NCI-H1694 treated with DMSO at 0.1 percent for 48 hours (cell line): ENCODE data around the gene FAM167B.
A peak's percentile ranks its signal among the peaks of the same experiment; 100 is the strongest.

Experiments used
- DNase-seq: peaks from one replicate; lab custom pipeline; 2025; lab: John Stamatoyannopoulos, UW

The FAM167B gene

GRCh38 chr1:32246888-32247273, at the start of gene FAM167B:
FAM167B (plus strand) TSS chr1:32247222; CDS start chr1:32247422, 200 bp downstream.
- DNase-seq, result no peak

DNA sequence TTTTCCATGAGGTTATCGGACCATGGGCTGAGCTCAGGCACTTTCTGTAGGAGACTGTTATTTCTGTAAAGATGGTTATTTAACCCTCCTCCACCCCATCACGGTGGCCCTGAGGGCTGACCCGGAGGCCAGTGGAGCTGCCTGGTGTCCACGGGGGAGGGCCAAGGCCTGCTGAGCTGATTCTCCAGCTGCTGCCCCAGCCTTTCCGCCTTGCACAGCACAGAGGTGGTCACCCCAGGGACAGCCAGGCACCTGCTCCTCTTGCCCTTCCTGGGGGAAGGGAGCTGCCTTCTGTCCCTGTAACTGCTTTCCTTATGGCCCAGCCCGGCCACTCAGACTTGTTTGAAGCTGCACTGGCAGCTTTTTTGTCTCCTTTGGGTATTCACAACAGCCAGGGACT, 49.2 kb upstream of the FAM167B start:
- DNase-seq, result no peak

DNA sequence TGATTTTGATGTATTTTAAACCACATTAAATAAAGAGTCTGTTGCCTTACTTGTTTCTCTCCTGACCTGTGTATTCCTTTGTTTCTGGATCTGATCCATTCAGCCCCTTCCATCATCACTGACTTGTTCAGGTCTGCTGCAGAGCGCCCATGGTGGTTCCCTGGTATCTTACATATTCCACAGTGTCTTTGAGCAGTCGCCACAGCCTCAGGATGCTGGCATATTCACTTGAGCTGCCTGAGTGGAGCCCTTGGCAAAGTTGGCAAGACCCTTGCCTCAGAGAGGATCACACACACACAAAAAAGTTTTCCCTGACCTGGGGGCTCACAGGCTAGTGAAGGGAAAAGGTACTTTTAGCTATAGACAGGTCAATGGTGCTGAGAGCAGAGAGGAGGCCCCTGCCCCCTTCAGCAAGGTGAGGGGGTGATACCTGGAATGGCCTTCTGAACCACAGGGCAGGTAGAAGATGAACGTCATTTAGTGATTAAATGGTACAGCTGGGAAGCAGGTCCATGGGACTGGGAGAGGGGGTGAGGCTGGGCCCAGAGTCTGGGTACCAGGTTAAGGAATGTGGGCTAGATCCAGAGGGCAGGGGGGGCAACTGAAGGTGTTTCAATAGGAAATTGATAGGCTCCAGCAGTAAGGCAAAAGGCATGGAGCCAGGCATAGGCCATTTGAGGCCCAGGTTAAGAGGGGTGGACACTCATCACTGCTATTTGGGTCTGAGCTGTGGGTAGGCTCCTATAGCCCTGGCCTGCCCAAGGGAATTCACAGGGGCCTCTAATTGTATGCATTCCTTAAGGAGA, 48.6 kb upstream of the FAM167B start:
- DNase-seq, result no peak

DNA sequence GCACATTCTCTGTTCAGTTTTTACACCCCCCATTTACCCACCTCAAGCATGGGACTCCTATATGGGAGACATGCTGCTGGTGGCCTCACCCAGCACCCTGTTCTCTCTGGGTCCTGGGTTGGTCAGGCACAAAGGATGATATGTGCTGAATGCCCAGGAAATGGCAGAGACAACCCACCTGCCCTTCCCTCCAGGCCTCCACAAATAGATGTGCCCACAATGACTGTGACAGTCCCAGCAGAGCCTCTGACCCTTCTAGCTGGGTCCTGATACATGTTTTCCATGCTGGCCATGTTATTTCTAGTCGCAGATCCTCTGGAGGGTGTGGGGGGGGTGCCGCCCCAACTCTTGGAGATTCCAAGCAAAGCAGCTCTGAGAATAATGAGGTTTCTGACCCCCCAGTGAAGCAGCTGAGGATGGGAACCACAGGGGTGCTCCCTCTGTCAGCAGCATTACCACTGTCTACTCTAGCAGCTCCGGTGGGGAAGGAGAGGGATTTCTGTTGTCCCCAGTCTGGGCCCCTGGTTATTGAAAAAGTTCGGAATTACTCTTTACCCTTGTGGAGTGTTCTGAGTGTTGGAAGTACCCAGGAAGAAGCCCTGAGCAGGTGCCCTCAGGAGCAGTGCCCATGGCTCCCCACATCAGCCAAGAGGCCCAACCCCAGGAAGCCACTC, 47.8 kb upstream of the FAM167B start:
- no peak for DNase-seq

DNA sequence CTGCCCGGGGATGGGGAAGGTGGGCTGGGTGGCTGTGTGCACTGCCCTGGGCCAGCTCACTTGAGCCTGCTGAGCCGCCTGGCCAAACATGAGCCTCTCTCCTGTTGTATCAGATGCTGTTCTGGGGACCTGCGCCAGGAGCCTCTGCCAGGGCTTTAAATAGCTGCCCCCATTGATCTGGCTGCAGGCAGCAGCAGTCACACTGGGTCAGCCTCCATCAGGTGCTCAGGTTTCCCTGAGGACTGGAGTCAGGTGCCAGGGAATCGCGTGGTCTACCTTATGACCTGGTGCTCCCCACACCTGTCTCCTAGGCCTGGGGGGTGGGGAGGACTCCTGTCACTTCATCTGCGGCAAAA, 47.3 kb upstream of the FAM167B start:
- DNase-seq, result no peak

DNA sequence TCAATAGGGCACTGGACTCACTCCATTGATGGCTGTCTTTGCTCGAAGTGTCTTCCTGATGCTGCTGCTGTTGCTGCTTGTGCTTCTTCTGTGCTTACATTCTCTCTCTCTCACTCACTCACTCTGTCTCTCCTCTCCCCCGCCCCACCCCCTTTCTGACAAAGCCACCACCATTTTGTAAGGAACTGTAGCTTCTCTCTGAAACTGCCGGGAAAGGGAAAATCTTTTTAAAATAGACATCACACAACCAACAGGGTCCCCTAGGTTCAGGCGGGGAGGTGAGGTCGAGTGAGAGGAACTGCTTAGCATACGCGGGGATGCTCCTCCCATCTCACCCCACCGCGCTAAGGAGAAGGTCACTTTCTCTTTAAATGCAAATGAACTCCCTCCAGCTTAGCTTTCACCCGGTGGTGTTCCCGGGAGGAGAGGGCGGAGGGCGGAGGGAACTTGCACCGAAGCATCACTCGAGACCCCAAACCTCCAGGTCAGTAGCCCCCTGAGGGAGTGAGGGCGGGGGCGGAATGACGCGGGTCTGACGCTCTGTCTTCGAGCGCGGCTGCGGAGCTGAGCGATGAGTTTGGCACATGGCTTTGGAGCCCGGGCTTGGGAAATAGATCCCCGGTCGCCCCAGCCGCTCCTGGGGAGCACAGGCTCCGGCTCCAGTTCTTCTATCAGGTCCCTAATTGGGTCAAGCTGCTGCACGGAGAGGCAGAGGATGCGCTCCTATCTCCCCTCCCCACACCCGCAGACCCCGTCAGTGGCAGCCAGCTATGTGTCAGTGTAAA, 46.6 kb upstream of the FAM167B start, which contains the start of gene CCDC28B:
TSS of gene CCDC28B (plus strand) at position 370 of the 785 bp plus-strand sequence. CDS start 1,341 bp downstream, outside the sequence.
- peak; percentile 42 for DNase-seq

DNA sequence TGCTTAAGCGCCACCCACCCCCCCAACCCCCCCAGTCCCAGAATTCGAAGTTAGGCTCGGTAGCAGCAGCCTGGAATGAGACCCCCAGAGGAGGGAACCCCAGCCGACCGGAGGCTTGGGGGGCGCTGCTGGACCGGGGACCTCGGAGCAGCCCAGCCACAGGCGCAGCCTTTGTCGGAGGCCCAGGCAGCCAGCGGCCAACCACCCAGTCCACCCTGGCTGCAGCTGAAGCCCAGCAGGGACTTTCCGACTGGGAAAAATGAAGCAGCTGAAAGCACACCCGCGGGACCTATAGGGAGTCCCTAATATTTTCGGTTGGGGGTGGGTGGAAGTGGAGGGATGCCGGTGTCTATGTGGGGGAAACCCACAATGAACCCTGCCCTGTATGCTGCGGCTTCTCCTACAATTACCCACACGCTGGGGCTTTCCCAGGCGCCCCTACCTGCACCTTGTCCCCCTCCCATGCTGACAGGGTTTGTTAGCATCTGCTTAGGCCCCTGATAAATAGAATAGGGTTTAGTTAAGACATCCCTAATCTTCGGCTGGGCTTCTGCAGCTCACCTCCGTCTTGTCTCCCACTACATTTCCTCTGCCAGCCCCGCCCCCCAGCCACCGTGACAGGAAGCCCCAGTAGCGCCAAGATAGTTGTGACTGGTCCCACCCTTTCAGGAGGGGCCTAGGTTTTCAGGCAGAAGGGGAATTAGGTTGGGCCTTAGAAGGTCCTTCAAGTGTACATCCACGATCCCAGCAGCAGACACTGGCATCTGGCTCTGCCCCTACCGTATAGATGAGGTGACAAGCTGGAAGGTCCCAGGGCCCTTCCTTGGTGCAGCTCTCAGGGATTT, 45.8 kb upstream of the FAM167B start:
- no peak for DNase-seq

DNA sequence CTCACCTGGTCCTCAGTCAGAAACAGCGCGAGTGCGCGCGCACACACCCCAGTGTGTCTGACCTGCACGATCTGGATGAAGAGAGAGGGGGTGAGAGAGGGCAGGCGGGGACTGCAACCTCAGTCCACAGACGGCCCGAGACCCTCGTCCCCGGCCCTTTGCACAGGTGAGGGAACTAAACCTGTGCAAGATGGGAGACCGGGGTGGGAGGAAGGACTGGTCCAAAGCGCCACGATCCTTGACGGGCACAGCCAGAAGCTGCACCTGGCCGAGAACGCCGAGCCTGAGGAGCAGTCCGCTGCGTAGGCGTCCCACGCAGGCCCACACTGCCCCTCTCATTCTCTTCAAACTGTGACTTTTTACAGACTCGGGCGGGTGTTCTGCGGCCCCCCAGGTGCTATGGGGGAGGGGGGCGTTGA, 42.1 kb upstream of the FAM167B start:
- DNase-seq, result no peak

- DNase-seq, result peak; percentile 49
Observed at GRCh38 chr1:32205401-32206370, 41.3 kb upstream of the FAM167B start, which contains the start of gene IQCC. IQCC (plus strand) TSS chr1:32205671; CDS start chr1:32205682, 11 bp downstream.

- DNase-seq, result no peak
Observed at GRCh38 chr1:32208469-32208868, 38.6 kb upstream of the FAM167B start.

DNA sequence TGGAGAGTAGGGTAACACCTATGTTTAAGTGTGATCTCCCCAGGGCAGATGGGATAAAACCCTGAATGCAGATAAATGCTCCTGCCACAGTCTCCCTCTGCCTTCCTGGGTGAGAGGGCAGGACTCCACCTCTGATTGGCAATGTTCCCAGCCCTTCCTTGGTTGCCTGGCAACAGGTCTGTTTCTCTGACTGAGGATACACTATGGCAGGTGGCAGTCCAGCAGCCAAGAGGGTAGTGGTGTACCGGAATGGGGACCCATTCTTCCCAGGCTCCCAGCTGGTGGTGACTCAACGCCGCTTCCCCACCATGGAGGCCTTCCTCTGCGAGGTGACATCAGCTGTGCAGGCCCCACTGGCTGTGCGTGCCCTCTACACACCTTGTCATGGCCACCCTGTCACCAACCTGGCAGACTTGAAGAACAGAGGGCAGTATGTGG, 38.1 kb upstream of the FAM167B start, which contains the start of gene DCDC2B:
TSS of gene DCDC2B (plus strand) at position 199 of the 438 bp plus-strand sequence. CDS start at position 204, 5 bp downstream.
- DNase-seq, result no peak

DNA sequence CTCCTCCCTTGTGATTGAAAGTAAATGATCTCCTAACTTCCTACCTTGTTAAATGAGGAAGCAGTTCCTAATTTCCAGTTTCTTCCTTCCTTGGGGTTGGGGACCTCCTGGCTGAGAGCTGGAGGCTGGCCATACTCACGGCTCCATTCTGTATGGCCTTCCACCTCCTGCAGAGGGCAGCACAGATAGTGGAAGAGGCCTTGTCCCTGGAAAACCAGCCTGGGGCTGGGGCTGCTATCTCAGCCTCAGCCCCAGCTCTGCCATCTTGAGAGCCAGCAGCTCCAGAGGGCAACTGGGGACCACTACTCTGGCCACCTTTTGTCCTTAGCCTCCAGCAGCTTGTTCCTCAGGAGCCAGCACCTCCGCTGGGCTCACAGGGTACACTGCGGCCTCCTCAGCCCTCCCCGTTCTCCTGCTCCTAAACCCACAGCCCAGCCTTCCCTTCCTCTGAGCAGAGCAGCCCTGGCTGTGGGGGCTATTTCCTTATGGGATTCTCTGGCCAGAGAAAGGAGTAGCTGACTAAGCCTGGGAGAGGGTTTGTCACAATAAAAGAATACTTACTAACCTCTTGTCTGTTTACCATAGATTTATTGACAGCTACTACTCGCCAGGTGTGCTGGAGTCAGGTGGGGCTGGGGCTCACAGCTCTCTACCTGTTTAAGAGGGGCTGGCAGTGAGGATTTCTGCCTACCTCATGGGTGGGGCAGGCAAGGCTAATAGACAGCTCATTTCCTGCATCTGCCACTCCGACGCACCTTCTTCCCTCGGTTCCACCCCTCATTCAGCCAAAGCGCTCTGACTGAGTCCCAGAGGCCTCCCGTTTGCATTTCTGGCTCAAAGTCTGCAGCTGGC, 31.2 kb upstream of the FAM167B start:
- peak; percentile 18 for DNase-seq

- no peak for DNase-seq
Observed at GRCh38 chr1:32216566-32216965, 30.5 kb upstream of the FAM167B start.

DNA sequence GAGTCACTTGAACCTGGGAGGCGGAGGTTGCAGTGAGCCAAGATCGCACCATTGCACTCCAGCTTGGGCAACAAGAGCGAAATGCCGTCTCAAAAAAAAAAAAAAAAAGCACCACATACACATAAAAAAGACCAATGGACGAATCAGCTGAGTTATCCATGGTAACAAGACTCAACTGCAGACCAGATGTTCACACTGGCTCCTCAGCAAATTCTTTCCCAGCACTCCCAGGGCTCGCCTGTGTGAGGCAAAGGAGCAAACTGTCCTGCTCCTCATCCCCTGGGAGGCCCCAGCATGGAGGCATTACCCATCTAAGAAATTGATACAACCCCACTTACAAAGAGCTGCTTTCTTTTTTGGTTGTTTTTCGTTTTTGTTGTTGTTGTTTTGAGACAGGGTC, 28.0 kb upstream of the FAM167B start:
- no peak for DNase-seq

DNA sequence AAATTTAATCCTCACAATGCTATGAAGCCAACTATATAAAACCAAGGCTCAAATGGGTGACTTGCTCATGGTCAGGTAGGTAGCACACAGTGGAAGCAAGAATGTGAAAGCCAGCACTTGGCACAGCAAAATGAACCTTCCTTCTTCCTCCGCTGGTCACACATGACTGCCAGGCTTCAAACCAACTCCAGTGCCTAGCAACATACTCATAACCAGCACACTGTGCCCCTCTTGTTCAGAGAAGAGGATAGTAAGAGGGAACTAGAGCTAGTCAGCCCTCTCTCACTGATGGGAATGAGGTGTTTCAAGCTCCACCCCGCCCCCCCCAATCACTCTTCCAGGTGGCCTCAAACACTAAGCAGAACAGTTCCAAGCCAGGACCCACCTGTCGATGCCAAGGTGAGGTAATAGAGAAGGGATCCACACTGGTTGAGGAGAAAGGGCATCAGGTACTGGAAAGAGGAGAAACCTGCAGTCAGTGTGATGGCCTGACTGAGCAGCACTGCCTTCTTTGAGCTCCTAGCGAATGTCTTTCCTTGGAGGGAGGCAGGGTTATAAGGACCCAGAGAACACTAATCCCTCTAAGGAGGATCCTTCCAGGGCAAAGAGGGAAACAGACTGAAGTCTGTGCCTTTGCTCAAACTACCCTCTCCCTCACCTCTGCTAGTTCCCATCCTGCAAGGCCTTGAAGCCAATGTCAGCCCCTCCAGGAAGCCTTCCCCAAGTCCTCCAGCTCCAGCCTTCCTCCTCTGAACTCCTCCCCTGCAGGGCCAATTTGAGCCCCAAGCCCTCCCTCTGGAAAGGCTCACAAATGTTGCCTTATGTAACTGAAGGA, 26.1 kb upstream of the FAM167B start:
- no peak for DNase-seq

DNA sequence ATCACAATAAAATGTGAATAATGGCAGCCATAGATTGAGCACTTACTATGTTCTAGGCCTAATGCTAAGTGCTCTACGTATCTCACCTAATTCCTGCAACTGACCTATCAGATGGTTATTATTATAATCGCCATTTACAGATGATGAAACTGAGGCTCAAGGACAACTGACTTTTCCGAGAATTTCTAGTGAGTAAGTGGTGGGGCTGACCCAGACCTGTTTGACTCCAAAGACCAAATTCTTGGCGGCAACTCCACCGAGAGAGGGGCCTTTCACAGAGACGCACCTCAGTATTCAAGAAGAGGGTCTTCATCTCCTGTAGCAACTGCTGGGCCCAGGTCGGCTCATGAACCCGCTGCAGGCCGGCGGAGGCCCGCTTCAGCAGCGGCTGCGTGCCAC, 25.4 kb upstream of the FAM167B start:
- no peak for DNase-seq

- DNase-seq, result peak; percentile 59
Observed at GRCh38 chr1:32221980-32222755, 24.9 kb upstream of the FAM167B start, which contains the start of the genes EIF3I and TMEM234. EIF3I (plus strand) TSS chr1:32222407; CDS start chr1:32222442, 35 bp downstream. TMEM234 (minus strand) TSS chr1:32222353; CDS start chr1:32222322, 31 bp downstream.
